Osteoblast (primary cell): ENCODE results near the gene FHIT. TPM values are rescaled to one million over a fixed set of nuclear protein-coding genes. Genes with fewer than 3 reads are reported as not detected.

Experiments used
- DNase-seq: peaks from one replicate; pipeline ENCODE4 v3.0.0; 2011; ENCODE audit warnings: low spot score, mixed read lengths; ENCODE audit not compliant: insufficient read length; ENCODE audit errors: missing footprints
- H2AFZ ChIP-seq: 2 replicates; pipeline ENCODE4 v1.6.0; 2011; ENCODE audit warnings: mild to moderate bottlenecking, low read length
- H3K27ac ChIP-seq: 2 replicates; pipeline ENCODE4 v1.5.1; 2011; ENCODE audit warnings: mild to moderate bottlenecking, low read depth, low read length, moderate library complexity
- H3K27me3 ChIP-seq: 2 replicates; pipeline ENCODE4 v1.6.0; 2012; ENCODE audit warnings: mild to moderate bottlenecking, control low read depth, inconsistent platforms, low read length, moderate library complexity; ENCODE audit not compliant: insufficient read depth
- H3K36me3 ChIP-seq: 2 replicates; pipeline ENCODE4 v1.5.1; 2011; ENCODE audit warnings: mild to moderate bottlenecking, low read length, control low read depth, moderate library complexity; ENCODE audit not compliant: insufficient read depth
- H3K4me1 ChIP-seq: 2 replicates; pipeline ENCODE4 v1.5.1; 2011; ENCODE audit warnings: mild to moderate bottlenecking, low read length, control low read depth, moderate library complexity; ENCODE audit not compliant: insufficient read depth
- H3K4me2 ChIP-seq: 2 replicates; pipeline ENCODE4 v1.6.0; 2011; ENCODE audit warnings: mild to moderate bottlenecking, low read length; ENCODE audit not compliant: insufficient read depth
- H3K4me3 ChIP-seq: fragments of 200-600 bp; sonication (generic); 3 replicates; pipeline ENCODE4 v1.5.1; 2012; ENCODE audit warnings: mild to moderate bottlenecking, low read length, inconsistent platforms; ENCODE audit not compliant: insufficient read depth
- H3K79me2 ChIP-seq: 2 replicates; pipeline ENCODE4 v1.6.0; 2012; ENCODE audit warnings: mild to moderate bottlenecking, low read length, control low read depth, inconsistent platforms; ENCODE audit not compliant: insufficient read depth
- H3K9me3 ChIP-seq: 2 replicates; pipeline ENCODE4 v1.5.1; 2011; ENCODE audit warnings: low read depth, low read length, control low read depth
- H4K20me1 ChIP-seq: 2 replicates; pipeline ENCODE4 v1.6.0; 2012; ENCODE audit warnings: mild to moderate bottlenecking, low read length, control low read depth; ENCODE audit not compliant: insufficient read depth
- CTCF ChIP-seq: IDR thresholded peaks from 2 replicates; pipeline ENCODE4 v1.5.1; 2011; ENCODE audit warnings: mild to moderate bottlenecking, low read depth, low read length, moderate library complexity; ENCODE audit errors: extremely low read depth
- total RNA-seq: library from RNA; depleted of rRNA; stranded (reverse); fragments of >200 nt; gene quantifications from 2 replicates; pipeline ENCODE4 v1.2.3, GENCODE V29; 2012

The FHIT gene
- total RNA-seq, 1 donor, result 3.3 TPM

- Histone ChIP-seq H3K4me1 (peaks cover 15% of the 10 kb centered on the region), H3K27ac (peak overlapping the region; percentile 44), H3K9me3 (no peaks in the 10 kb centered on the region), H3K36me3 (no peaks in the 10 kb centered on the region), H3K27me3 (no peaks in the 10 kb centered on the region), H3K4me3 (no peak overlapping the region), H3K4me2 (no peak overlapping the region), H4K20me1 (no peaks in the 10 kb centered on the region), H2AFZ (no peak overlapping the region), H3K79me2 (no peaks in the 10 kb centered on the region)
- no peak for TF ChIP-seq CTCF
- no peak for DNase-seq
Measured at GRCh38 chr3:60720736-60721135, 530.5 kb downstream of the FHIT start.

- H3K9me3 ChIP-seq, result no peaks in the 10 kb centered on the region
- no peaks in the 10 kb centered on the region for H4K20me1 ChIP-seq
- no peak for TF ChIP-seq CTCF
- no peaks in the 10 kb centered on the region for H3K36me3 ChIP-seq
- DNase-seq, result no peak
- H3K4me2 ChIP-seq, result no peak overlapping the region
- no peaks in the 10 kb centered on the region for H3K27me3 ChIP-seq
- no peak overlapping the region for H3K27ac ChIP-seq
- H2AFZ ChIP-seq, result no peak overlapping the region
- H3K4me3 ChIP-seq, result no peak overlapping the region
- no peaks in the 10 kb centered on the region for H3K79me2 ChIP-seq
- peaks cover 14% of the 10 kb centered on the region for H3K4me1 ChIP-seq
Measured at GRCh38 chr3:60716573-60716972, 534.7 kb downstream of the FHIT start.

- Histone ChIP-seq H3K79me2 (no peaks in the 10 kb centered on the region), H2AFZ (no peak overlapping the region), H4K20me1 (no peaks in the 10 kb centered on the region), H3K27me3 (no peaks in the 10 kb centered on the region), H3K36me3 (no peaks in the 10 kb centered on the region), H3K4me3 (no peak overlapping the region), H3K9me3 (no peaks in the 10 kb centered on the region), H3K4me1 (peaks cover 23% of the 10 kb centered on the region), H3K4me2 (peak overlapping the region; percentile 30), H3K27ac (no peak overlapping the region)
- no peak for TF ChIP-seq CTCF
- peak; percentile 34 for DNase-seq
Measured at GRCh38 chr3:60708191-60708975, 542.9 kb downstream of the FHIT start.

GRCh38 chr3:60707452-60708020 lies 543.7 kb downstream of the FHIT start:
- Histone ChIP-seq H4K20me1 (no peaks in the 10 kb centered on the region), H3K4me2 (peak overlapping the region; percentile 30)
- no peak for TF ChIP-seq CTCF

More at GRCh38 chr3:60707452-60708020, 543.7 kb downstream of the FHIT start:
- no peaks in the 10 kb centered on the region for H3K36me3 ChIP-seq
- DNase-seq, result peak; percentile 53
- no peaks in the 10 kb centered on the region for H3K27me3 ChIP-seq
- H3K27ac ChIP-seq, result peak overlapping the region; percentile 55
- H3K4me1 ChIP-seq, result peaks cover 23% of the 10 kb centered on the region
- H2AFZ ChIP-seq, result no peak overlapping the region
- H3K9me3 ChIP-seq, result peaks cover 3% of the 10 kb centered on the region
- no peaks in the 10 kb centered on the region for H3K79me2 ChIP-seq
- no peak overlapping the region for H3K4me3 ChIP-seq
